PC-9 (cell line): ENCODE data around the gene MRRF. TPM values are rescaled to one million over a fixed set of nuclear protein-coding genes. Genes with fewer than 3 reads are reported as not detected.

ENCODE experiments used
- BruUV-seq: library from RNA; stranded (reverse); fragments of 400-500 nt; replicated peaks from 2 replicates; lab custom pipeline; 2021; lab: Mats Ljungman, UMichigan
- CTCF ChIA-PET: fragments of 300-600 bp; sonication (Branson Sonifier 250); formaldehyde crosslinking; loops from one replicate; lab custom pipeline; 2022; ENCODE audit warnings: antibody characterized with exemption; lab: Charles Lee
- POLR2A ChIA-PET: fragments of 300-600 bp; sonication (Branson Sonifier 250); formaldehyde crosslinking; loops from one replicate; lab custom pipeline; 2022; ENCODE audit warnings: antibody characterized with exemption; ENCODE audit not compliant: unreplicated experiment; lab: Charles Lee
- DNase-seq, 2 experiments: peaks; one replicate each; pipeline versions ENCODE4 v3.0.0 to v3.0.0-alpha.2; 2015 to 2022; ENCODE audit warnings: mixed read lengths in 1 of 2
- H2AFZ ChIP-seq: fragments of 200-600 bp; sonication (generic); 2 replicates; pipeline ENCODE4 v1.8.1; 2017; ENCODE audit warnings: antibody characterized with exemption
- H3F3A ChIP-seq: fragments of 200-600 bp; sonication (generic); 2 replicates; pipeline ENCODE4 v1.8.1; 2017; ENCODE audit warnings: antibody characterized with exemption, mild to moderate bottlenecking, low read depth; ENCODE audit not compliant: insufficient read depth
- H3K27ac ChIP-seq: fragments of 200-600 bp; sonication (generic); 2 replicates; pipeline ENCODE4 v1.6.1; 2016; ENCODE audit warnings: mixed run types
- H3K27me3 ChIP-seq: fragments of 200-600 bp; sonication (generic); 2 replicates; pipeline ENCODE4 v1.6.1; 2016; ENCODE audit warnings: low read depth, mixed run types; ENCODE audit not compliant: insufficient read depth
- H3K36me3 ChIP-seq: fragments of 200-600 bp; sonication (generic); 2 replicates; pipeline ENCODE4 v1.6.1; 2016; ENCODE audit warnings: low read depth, mixed run types
- H3K4me1 ChIP-seq: fragments of 200-600 bp; sonication (generic); replicated peaks from 2 replicates; pipeline ENCODE4 v1.6.1; 2016; ENCODE audit warnings: mixed run types; ENCODE audit not compliant: insufficient read depth
- H3K4me2 ChIP-seq: fragments of 200-600 bp; sonication (generic); 2 replicates; pipeline ENCODE4 v1.6.1; 2017; ENCODE audit warnings: mixed run types
- H3K4me3 ChIP-seq: fragments of 200-600 bp; sonication (generic); 2 replicates; pipeline ENCODE4 v1.6.1; 2016; ENCODE audit warnings: mixed run types
- H3K79me2 ChIP-seq: fragments of 200-600 bp; sonication (generic); 2 replicates; pipeline ENCODE4 v1.6.1; 2017; ENCODE audit warnings: low read depth, mixed run types
- H3K9me2 ChIP-seq: fragments of 200-600 bp; sonication (generic); 2 replicates; pipeline ENCODE4 v1.8.1; 2017; ENCODE audit warnings: mild to moderate bottlenecking; ENCODE audit not compliant: insufficient read depth
- H3K9me3 ChIP-seq: fragments of 200-600 bp; sonication (generic); 2 replicates; pipeline ENCODE4 v1.8.1; 2016; ENCODE audit warnings: low read depth; ENCODE audit not compliant: insufficient read depth
- H4K20me1 ChIP-seq: fragments of 200-600 bp; sonication (generic); 2 replicates; pipeline ENCODE4 v1.8.1; 2017; ENCODE audit not compliant: insufficient read depth
- CTCF ChIP-seq: fragments of 200-600 bp; sonication (generic); conservative IDR thresholded peaks from 2 replicates; pipeline ENCODE4 v1.6.1; 2017; ENCODE audit warnings: mixed run types, antibody characterized with exemption, mild to moderate bottlenecking, moderate library complexity
- EZH2 ChIP-seq: fragments of 200-600 bp; sonication (generic); IDR thresholded peaks from 2 replicates; pipeline ENCODE4 v1.8.0; 2017; ENCODE audit warnings: antibody characterized with exemption, low read depth
- intact Hi-C: fragments of 100-400 bp; cut with micrococcal nuclease; formaldehyde crosslinking; loops from one replicate; pipeline ENCODE4 v1.10.0; 2022; ENCODE audit not compliant: unreplicated experiment
- total RNA-seq: library from RNA; stranded (reverse); gene quantifications from 2 replicates; pipeline ENCODE4 v1.2.3, GENCODE V29; 2021

Gene MRRF
- total RNA-seq, 1 experiment from 2014 or later = 79.5 TPM

GRCh38 chr9:122338536-122338935, 73.9 kb downstream of the MRRF start:
- H3K4me1 ChIP-seq = no peaks in the 10 kb centered on the region
- peaks cover 10% of the 10 kb centered on the region for H3K27me3 ChIP-seq
- BruUV-seq = no TSS peak
- H3K9me3 ChIP-seq = no peaks in the 10 kb centered on the region
- CTCF ChIA-PET = no interaction called here
- no peaks in the 10 kb centered on the region for H4K20me1 ChIP-seq
- POLR2A ChIA-PET = no interaction called here
- H3K36me3 ChIP-seq = no peaks in the 10 kb centered on the region
- no peak for DNase-seq
- H3K4me3 ChIP-seq = no peak overlapping the region
- H3K4me2 ChIP-seq = no peak overlapping the region
- intact Hi-C loops = no loop called here
- TF ChIP-seq EZH2 (no peak), CTCF (no peak)
- no peaks in the 10 kb centered on the region for H3K79me2 ChIP-seq
- no peak overlapping the region for H2AFZ ChIP-seq
- no peaks in the 10 kb centered on the region for H3F3A ChIP-seq
- no peaks in the 10 kb centered on the region for H3K9me2 ChIP-seq
- no peak overlapping the region for H3K27ac ChIP-seq

GRCh38 chr9:122338994-122339393, 74.3 kb downstream of the MRRF start:
- no peak overlapping the region for H3K27ac ChIP-seq
- no peak overlapping the region for H3K4me2 ChIP-seq
- H3K36me3 ChIP-seq = no peaks in the 10 kb centered on the region
- CTCF ChIA-PET = no interaction called here
- TF ChIP-seq EZH2 = no peak
- TF ChIP-seq CTCF = no peak
- no peak overlapping the region for H2AFZ ChIP-seq
- H3K4me3 ChIP-seq = no peak overlapping the region
- no peak for DNase-seq
- H3K9me3 ChIP-seq = no peaks in the 10 kb centered on the region
- POLR2A ChIA-PET = no interaction called here
- H3K4me1 ChIP-seq = no peaks in the 10 kb centered on the region
- peaks cover 10% of the 10 kb centered on the region for H3K27me3 ChIP-seq
- H3K9me2 ChIP-seq = no peaks in the 10 kb centered on the region
- H4K20me1 ChIP-seq = no peaks in the 10 kb centered on the region
- H3K79me2 ChIP-seq = no peaks in the 10 kb centered on the region
- H3F3A ChIP-seq = no peaks in the 10 kb centered on the region
- no TSS peak for BruUV-seq
- intact Hi-C loops = no loop called here

DNA sequence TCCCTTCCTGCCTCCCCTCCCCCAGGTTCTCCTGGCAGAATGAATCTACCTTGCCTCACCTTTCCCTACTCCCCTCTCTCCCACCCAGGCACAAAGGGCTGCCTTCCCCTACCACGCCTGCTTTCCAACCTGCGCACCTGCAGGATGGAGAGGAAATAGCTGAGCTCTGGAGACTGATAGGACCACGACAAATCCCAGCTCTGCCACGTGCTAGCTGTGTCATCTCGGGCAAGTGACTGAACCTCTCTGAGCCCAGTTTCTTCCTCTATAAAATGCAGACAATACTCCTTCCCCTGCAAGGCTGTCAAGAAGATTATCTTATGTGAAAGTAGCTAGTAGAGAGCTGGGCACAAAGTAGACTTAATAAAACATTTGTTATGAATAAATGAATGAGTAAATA, 74.9 kb downstream of the MRRF start:
- no peak for DNase-seq
- Histone ChIP-seq H4K20me1 (no peaks in the 10 kb centered on the region), H3K27ac (no peak overlapping the region), H3F3A (no peaks in the 10 kb centered on the region), H3K4me2 (no peak overlapping the region), H3K36me3 (no peaks in the 10 kb centered on the region), H3K79me2 (no peaks in the 10 kb centered on the region), H3K4me3 (no peak overlapping the region), H3K4me1 (no peaks in the 10 kb centered on the region), H3K9me3 (no peaks in the 10 kb centered on the region), H3K27me3 (peaks cover 10% of the 10 kb centered on the region), H3K9me2 (no peaks in the 10 kb centered on the region), H2AFZ (no peak overlapping the region)
- intact Hi-C loops = no loop called here
- POLR2A ChIA-PET = interaction anchor here (0.6 kb wide), 1 partner anchor 22 kb away, joined by 3 read pairs; no protein-coding TSS in a partner anchor
- no peak for TF ChIP-seq EZH2
- no peak for TF ChIP-seq CTCF
- CTCF ChIA-PET = no interaction called here
- no TSS peak for BruUV-seq
